Pancreas (tissue), 10 donors: Measurements from ENCODE around the gene TMEM40. TPM values are rescaled to one million over a fixed set of nuclear protein-coding genes. Genes with fewer than 3 reads are reported as not detected.

ENCODE experiments used
- ATAC-seq, 4 donors: fragments of 200-7000 bp; cut with Tn5 transposase; one replicate each; pipeline versions ENCODE4 v1.8.0 to v1.9.1; 2020; ENCODE audit warnings: mild to moderate bottlenecking in 4 of 4, moderate library complexity in 4 of 4
- DNase-seq, 6 donors: peaks; one replicate each; pipeline ENCODE4 v3.0.0-alpha.2; 2020
- FAIRE-seq: peaks from 2 replicates; lab custom pipeline; 2012; peaks lifted over from hg19 to GRCh38; lab: Jason Lieb, UNC
- H3K27ac ChIP-seq, 4 donors: fragments of 200-600 bp; sonication (generic); 1 replicate in 3 of 4; 2 replicates in 1 of 4; pipeline versions ENCODE4 v1.5.0 to v1.8.0; 2020
- H3K27me3 ChIP-seq, 4 donors: fragments of 200-600 bp; one replicate each; pipeline ENCODE4 v1.8.0; 2021
- H3K36me3 ChIP-seq, 3 donors: fragments of 200-600 bp; sonication (generic) in 1 of 3; one replicate each; pipeline versions ENCODE4 v1.5.0 to v1.8.0; 2020 to 2021
- H3K4me1 ChIP-seq, 3 donors: fragments of 200-600 bp; one replicate each; pipeline ENCODE4 v1.8.0; 2021
- H3K4me3 ChIP-seq, 4 donors: fragments of 200-600 bp; sonication (generic) in 2 of 4; one replicate each; pipeline versions ENCODE4 v1.5.0 to v1.8.0; 2020 to 2021
- H3K9me3 ChIP-seq, 4 donors: fragments of 200-600 bp; one replicate each; pipeline ENCODE4 v1.8.0; 2021
- CTCF ChIP-seq, 4 donors: fragments of 200-600 bp; sonication (generic) in 3 of 4; IDR thresholded peaks; one replicate each; pipeline versions ENCODE4 v1.5.0 to v1.8.0; 2021; ENCODE audit warnings: antibody characterized with exemption in 4 of 4
- WGBS, 2 donors: extraction: QIAGEN DNeasy Blood & Tissue Kit; methylation state at CpG; one replicate each; pipeline ENCODE4 v1.1.7; 2013; 5-methylcytosine and 5-hydroxymethylcytosine counted together
- intact Hi-C, 3 donors: fragments of 100-400 bp; cut with DNase I; formaldehyde crosslinking; loops; one replicate each; pipeline versions ENCODE4 v1.11.1 to v1.14.2; 2022
- polyA plus RNA-seq, 2 donors: library from polyadenylated mRNA; stranded (reverse); fragments of 200-250 nt; gene quantifications; one replicate each; pipeline ENCODE4 v1.2.3, GENCODE V29; 2013
- total RNA-seq, 6 donors: library from RNA; stranded (reverse); fragmentation: NEBNext Ultra II Directional in 4 of 6; extraction: Animal tissue kit (Norgen Biotek cat#: 25700) in 4 of 6; gene quantifications; one replicate each; pipeline versions ENCODE4 v1.2.1 to v1.2.4, GENCODE V29; 2021 to 2023
- donor health status: healthy with polysubstance abuse.
- donor health status: DM: no; HTN: no; CAD: no; lungs with moderate emphysema.
- donor health status: DM: no; HTN: no; CAD: no.
- donor health status: control.
- donor health status: control.
- donor health status: Bipolar disorder and iron deficiency.
- donor health status: DM: yes; HTN: yes; CAD: no.
- donor health status: DM: no; HTN: no; CAD: no.
- donor health status: DM: no; HTN: no; CAD: no.
- donor health status: DM: yes; HTN: yes; CAD: no.

The TMEM40 gene
- total RNA-seq: not detected
- polyA plus RNA-seq: under 1 TPM in 1 of 2 donors, not detected in 1; 0.38 TPM

- FAIRE-seq: no peak
- no peak within 1 kb of the TSS for H3K4me3 ChIP-seq
Observed at GRCh38 chr3:12759097-12759679, at the start of gene TMEM40. Gene TMEM40 (minus strand): TSS chr3:12759259. CDS start chr3:12749832, 9,427 bp downstream.

GRCh38 chr3:12808587-12808986, 49.5 kb upstream of the TMEM40 start:
- Histone ChIP-seq H3K4me3 (no peak overlapping the region), H3K4me1 (no peaks in the 10 kb centered on the region), H3K9me3 (no peaks in the 10 kb centered on the region), H3K27me3 (no peaks in the 10 kb centered on the region), H3K36me3 (no peaks in the 10 kb centered on the region), H3K27ac (no peak overlapping the region)
- intact Hi-C loops: no loop called here
- FAIRE-seq (no peak), DNase-seq (no peak), ATAC-seq (no peak)
- TF ChIP-seq CTCF (IDR thresholded peaks at IDR 0.05): no peak
- WGBS, 2 donors: 62 to 72% methylated on average over 2 of the region's 2 CpGs

More at GRCh38 chr3:12759097-12759679, at the start of gene TMEM40:
- peak within 1 kb of the TSS in 1 of 4 donors; percentile 22 for H3K27ac ChIP-seq
- ATAC-seq: peak in 1 of 4 donors; percentile 36
- TF ChIP-seq CTCF (IDR thresholded peaks at IDR 0.05): no peak
- intact Hi-C loops: no loop called here
- no peak for DNase-seq
- no peaks in the 10 kb centered on the region for H3K36me3 ChIP-seq
- 81 to 84% methylated on average over 10 of the region's 10 CpGs for WGBS, 2 donors
- H3K9me3 ChIP-seq: no peaks in the 10 kb centered on the region
- no peaks in the 10 kb centered on the region for H3K4me1 ChIP-seq
- H3K27me3 ChIP-seq: no peaks in the 10 kb centered on the region

- no peak for DNase-seq
- Histone ChIP-seq H3K27ac (no peak overlapping the region), H3K9me3 (no peaks in the 10 kb centered on the region), H3K36me3 (no peaks in the 10 kb centered on the region), H3K4me1 (no peaks in the 10 kb centered on the region), H3K4me3 (no peak overlapping the region), H3K27me3 (no peaks in the 10 kb centered on the region)
- intact Hi-C loops: no loop called here
- ATAC-seq: no peak
- FAIRE-seq: no peak
- TF ChIP-seq CTCF (IDR thresholded peaks at IDR 0.05): no peak
- WGBS, 2 donors: 81 to 89% methylated on average over 7 of the region's 7 CpGs
Observed at GRCh38 chr3:12807601-12808359, 48.7 kb upstream of the TMEM40 start.

- H3K36me3 ChIP-seq: no peaks in the 10 kb centered on the region
- no peaks in the 10 kb centered on the region for H3K9me3 ChIP-seq
- FAIRE-seq (no peak), ATAC-seq (no peak), DNase-seq (no peak)
- intact Hi-C loops: no loop called here
- H3K4me3 ChIP-seq: no peak overlapping the region
- H3K27ac ChIP-seq: no peak overlapping the region
- TF ChIP-seq CTCF (IDR thresholded peaks at IDR 0.05): no peak
- no peaks in the 10 kb centered on the region for H3K4me1 ChIP-seq
- H3K27me3 ChIP-seq: no peaks in the 10 kb centered on the region
- WGBS, 2 donors: 92 to 99% methylated on average over 9 of the region's 9 CpGs
Observed at GRCh38 chr3:12807066-12807465, 48.0 kb upstream of the TMEM40 start.

- 88 to 91% methylated on average over 12 of the region's 12 CpGs for WGBS, 2 donors
- Histone ChIP-seq H3K9me3 (no peaks in the 10 kb centered on the region), H3K4me3 (no peak overlapping the region), H3K36me3 (no peaks in the 10 kb centered on the region), H3K4me1 (no peaks in the 10 kb centered on the region), H3K27me3 (no peaks in the 10 kb centered on the region), H3K27ac (no peak overlapping the region)
- TF ChIP-seq CTCF (IDR thresholded peaks at IDR 0.05): no peak
- no peak for DNase-seq
- FAIRE-seq: no peak
- no peak for ATAC-seq
- intact Hi-C loops: no loop called here
Observed at GRCh38 chr3:12803371-12803770, 44.3 kb upstream of the TMEM40 start.
